ENCODE results near the gene PWP2.
"Not testable (repeated sequence)": the region's sequence is repeated elsewhere in the genome, so short reads cannot be mapped to it uniquely, and the experiment has no call there.

DNA sequence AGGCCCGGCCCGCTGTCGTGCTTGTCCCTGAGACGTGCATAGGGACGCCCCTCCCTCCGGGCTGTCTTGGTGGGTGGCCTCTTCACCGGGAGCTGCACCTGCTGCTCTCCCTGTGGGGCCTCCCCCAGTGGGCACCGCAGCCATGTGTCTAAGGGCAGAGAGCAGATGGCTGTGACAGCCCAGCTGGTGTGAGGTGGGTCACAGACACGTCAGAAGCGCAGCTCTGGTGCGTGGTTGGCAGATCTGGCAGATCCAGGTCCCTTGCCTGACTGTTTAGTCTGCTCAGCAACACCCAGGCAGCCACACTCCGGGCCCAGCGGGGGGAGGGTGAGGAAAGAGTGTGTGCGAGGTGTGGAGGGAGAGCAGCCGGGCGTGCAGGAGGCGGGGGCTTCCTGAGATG, 36.2 kb downstream of the PWP2 start:
- TF ChIP-seq EZH2 (IDR thresholded peaks at IDR 0.05; ENCODE audit: borderline replicate concordance, low read depth, low read length, severe bottlenecking): not testable (repeated sequence)
- TF ChIP-seq, protein P1, sequence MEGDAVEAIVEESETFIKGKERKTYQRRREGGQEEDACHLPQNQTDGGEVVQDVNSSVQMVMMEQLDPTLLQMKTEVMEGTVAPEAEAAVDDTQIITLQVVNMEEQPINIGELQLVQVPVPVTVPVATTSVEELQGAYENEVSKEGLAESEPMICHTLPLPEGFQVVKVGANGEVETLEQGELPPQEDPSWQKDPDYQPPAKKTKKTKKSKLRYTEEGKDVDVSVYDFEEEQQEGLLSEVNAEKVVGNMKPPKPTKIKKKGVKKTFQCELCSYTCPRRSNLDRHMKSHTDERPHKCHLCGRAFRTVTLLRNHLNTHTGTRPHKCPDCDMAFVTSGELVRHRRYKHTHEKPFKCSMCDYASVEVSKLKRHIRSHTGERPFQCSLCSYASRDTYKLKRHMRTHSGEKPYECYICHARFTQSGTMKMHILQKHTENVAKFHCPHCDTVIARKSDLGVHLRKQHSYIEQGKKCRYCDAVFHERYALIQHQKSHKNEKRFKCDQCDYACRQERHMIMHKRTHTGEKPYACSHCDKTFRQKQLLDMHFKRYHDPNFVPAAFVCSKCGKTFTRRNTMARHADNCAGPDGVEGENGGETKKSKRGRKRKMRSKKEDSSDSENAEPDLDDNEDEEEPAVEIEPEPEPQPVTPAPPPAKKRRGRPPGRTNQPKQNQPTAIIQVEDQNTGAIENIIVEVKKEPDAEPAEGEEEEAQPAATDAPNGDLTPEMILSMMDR (IDR thresholded peaks at IDR 0.05; ENCODE audit: borderline replicate concordance, extremely low read depth, low read length, poor library complexity, severe bottlenecking): not testable (repeated sequence)
